ENCODE measurements around the gene PPP2R1A.
A peak's percentile ranks its signal among the peaks of the same experiment; 100 is the strongest.
"Not testable (repeated sequence)": the region's sequence is repeated elsewhere in the genome, so short reads cannot be mapped to it uniquely, and the experiment has no call there.

PPP2R1A gene

DNA sequence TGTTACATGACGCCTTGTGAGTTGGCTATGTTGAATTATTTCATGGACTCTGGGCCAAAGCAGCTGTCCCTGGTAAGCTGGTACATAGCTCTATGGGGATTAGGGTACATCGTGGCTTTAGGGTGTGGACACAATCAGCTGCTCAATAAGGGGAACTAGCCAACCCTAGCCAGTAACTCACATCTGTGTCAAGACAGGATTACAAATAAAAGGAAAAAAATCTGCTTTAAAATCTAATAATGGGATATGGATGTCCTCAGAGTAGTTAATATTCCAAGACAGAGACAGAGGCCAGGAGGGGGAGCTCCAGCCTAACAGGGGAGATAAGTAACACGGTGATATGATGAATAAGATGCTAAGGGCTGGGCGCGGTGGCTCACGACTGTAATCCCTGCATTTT is 58.4 kb downstream of the PPP2R1A start:
- no peak for DNase-seq (ENCODE audit: low spot score)

DNA sequence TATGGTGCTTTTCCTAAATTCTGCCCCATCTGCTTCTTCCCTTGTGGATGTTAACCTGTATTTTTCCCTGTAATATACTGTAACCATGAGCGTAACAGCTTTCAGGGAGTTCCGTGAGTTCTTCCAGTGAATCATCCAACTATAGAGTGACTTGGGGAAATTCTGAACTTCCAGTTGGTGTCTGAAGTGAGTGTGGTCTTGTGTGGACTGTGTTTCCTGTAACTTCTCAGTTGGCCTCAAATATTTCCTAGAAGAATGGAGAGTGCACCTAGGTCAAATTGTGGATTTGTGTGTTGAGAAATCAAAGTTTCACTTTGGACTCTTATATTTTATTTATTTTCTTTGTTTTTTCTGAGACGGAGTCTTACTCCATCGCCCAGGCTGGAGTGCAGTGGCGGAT is 68.6 kb downstream of the PPP2R1A start:
- no peak for DNase-seq (ENCODE audit: low spot score)
- no peak for TF ChIP-seq CTCF (IDR thresholded peaks at IDR 0.05; ENCODE audit: extremely low read depth, missing control alignments)

More for the DNA sequence above, 58.4 kb downstream of the PPP2R1A start:
- peak; percentile 3 for TF ChIP-seq CTCF (IDR thresholded peaks at IDR 0.05; ENCODE audit: extremely low read depth, missing control alignments)

- DNase-seq (ENCODE audit: low spot score): not testable (repeated sequence)
These were observed 75.7 kb downstream of the PPP2R1A start for GRCh38 chr19:52265556-52265955.

DNA sequence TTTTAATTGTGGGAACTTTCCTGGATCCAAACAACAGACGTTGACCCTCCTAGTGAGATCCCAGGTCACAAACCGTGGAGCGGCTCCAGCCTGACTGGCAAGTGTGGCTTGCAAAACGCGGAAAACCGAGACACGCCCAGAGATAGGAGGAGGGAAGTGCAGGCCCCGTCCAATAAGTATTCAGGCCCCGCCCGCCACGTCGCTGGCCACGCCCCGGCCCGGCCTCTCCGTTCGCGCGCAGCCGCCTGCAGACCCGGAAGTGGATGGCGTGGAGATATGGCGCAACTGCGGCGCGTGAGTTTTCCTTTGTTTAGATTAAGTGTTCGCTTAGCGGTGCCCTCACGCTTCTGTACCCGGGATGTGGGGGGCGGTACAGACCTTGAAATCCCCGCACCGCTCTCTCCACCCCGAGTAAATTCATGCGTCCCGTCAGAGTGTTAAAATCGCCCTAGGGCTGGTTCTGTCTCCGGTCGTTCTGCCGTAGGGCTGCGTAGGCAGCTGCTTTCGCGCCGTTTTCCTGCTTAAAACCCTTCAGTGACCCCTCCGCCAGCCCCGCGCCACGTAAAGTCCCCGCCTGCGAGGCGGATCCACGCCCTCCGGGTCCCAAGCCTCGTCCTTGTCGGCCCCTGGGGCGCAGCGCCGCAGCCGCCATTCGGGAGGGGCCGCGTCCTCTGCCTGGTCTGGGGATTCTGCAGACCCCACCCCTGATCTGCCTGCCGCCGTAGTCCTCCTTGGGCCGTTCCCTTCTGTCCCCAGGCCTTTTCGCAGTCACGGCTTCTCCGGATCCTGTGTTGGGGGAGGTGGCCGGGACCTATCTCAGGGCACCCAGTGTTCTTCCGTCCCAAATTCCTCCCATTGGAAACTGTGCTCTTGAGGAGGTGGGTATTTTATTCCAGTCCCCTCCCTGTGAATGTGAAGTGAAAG is 79.7 kb downstream of the PPP2R1A start, which contains the start of gene ZNF766:
TSS of gene ZNF766 (plus strand) at position 250 of the 924 bp plus-strand sequence. CDS start at position 277, 27 bp downstream.
- TF ChIP-seq CTCF (IDR thresholded peaks at IDR 0.05; ENCODE audit: extremely low read depth, missing control alignments): no peak
- DNase-seq (ENCODE audit: low spot score): peak; percentile 96

- no peak for TF ChIP-seq CTCF (IDR thresholded peaks at IDR 0.05; ENCODE audit: extremely low read depth, missing control alignments)
- DNase-seq (ENCODE audit: low spot score): peak; percentile 32
These were observed 80.5 kb downstream of the PPP2R1A start for GRCh38 chr19:52270266-52270885.

- TF ChIP-seq CTCF (IDR thresholded peaks at IDR 0.05; ENCODE audit: extremely low read depth, missing control alignments): no peak
- DNase-seq (ENCODE audit: low spot score): no peak
These were observed 83.4 kb downstream of the PPP2R1A start for GRCh38 chr19:52273301-52273700.

- TF ChIP-seq CTCF (IDR thresholded peaks at IDR 0.05; ENCODE audit: extremely low read depth, missing control alignments): no peak
- no peak for DNase-seq (ENCODE audit: low spot score)
These were observed 84.3 kb downstream of the PPP2R1A start for GRCh38 chr19:52274191-52274590.

Measured in GM20000 (cell line).